Natural killer cell (primary cell): ENCODE data around the gene C16orf87. TPM values are rescaled to one million over a fixed set of nuclear protein-coding genes. Genes with fewer than 3 reads are reported as not detected.

ENCODE experiments used
- ATAC-seq, 3 donors: fragments of 150-1000 bp in 2 of 3; fragments of 200-7000 bp in 1 of 3; cut with Tn5 transposase; 1 replicate in 1 of 3; 2 replicates in 2 of 3; pipeline ENCODE4 v1.10.0; 2021; ENCODE audit warnings: mild to moderate bottlenecking in 2 of 3, moderate library complexity in 2 of 3
- DNase-seq, 2 donors: peaks; one replicate each; pipeline versions ENCODE4 v3.0.0 to v3.0.0-alpha.2; 2013 to 2021; ENCODE audit warnings: mixed read lengths in 1 of 2
- H3K27ac ChIP-seq: one replicate; pipeline ENCODE4 v1.5.1; 2013; ENCODE audit warnings: mild to moderate bottlenecking, low read length
- H3K27me3 ChIP-seq: one replicate; pipeline ENCODE4 v1.6.1; 2013; ENCODE audit warnings: low read length; ENCODE audit not compliant: control insufficient read depth, insufficient read depth
- H3K36me3 ChIP-seq: one replicate; pipeline ENCODE4 v1.6.1; 2013; ENCODE audit warnings: low read length; ENCODE audit not compliant: control insufficient read depth, insufficient read depth
- H3K4me1 ChIP-seq: one replicate; pipeline ENCODE4 v1.6.1; 2013; ENCODE audit warnings: low read length; ENCODE audit not compliant: control insufficient read depth, insufficient read depth
- H3K4me3 ChIP-seq: one replicate; pipeline ENCODE4 v1.5.1; 2013; ENCODE audit warnings: low read length
- H3K9me3 ChIP-seq: one replicate; pipeline ENCODE4 v1.6.1; 2013; ENCODE audit warnings: low read length; ENCODE audit not compliant: control insufficient read depth, insufficient read depth
- H3K27ac Mint-ChIP-seq, 2 donors: one replicate each; pipeline ENCODE4 v1.8.0; 2022; ENCODE audit warnings: mild to moderate bottlenecking in 2 of 2, mixed read lengths in 2 of 2, moderate library complexity in 1 of 2
- H3K27me3 Mint-ChIP-seq, 2 donors: one replicate each; pipeline ENCODE4 v1.8.0; 2022; ENCODE audit warnings: low read depth in 2 of 2, mixed read lengths in 2 of 2
- H3K36me3 Mint-ChIP-seq: one replicate; pipeline ENCODE4 v1.8.0; 2022; ENCODE audit warnings: mixed read lengths
- H3K4me1 Mint-ChIP-seq, 2 donors: one replicate each; pipeline ENCODE4 v1.8.0; 2022; ENCODE audit warnings: mixed read lengths in 2 of 2
- H3K4me3 Mint-ChIP-seq: one replicate; pipeline ENCODE4 v1.8.0; 2022; ENCODE audit warnings: mild to moderate bottlenecking, moderate library complexity, mixed read lengths
- H3K9me3 Mint-ChIP-seq, 2 donors: one replicate each; pipeline ENCODE4 v1.8.0; 2022; ENCODE audit warnings: mixed read lengths in 2 of 2
- CTCF ChIP-seq: fragments of 200-600 bp; IDR thresholded peaks from one replicate; pipeline ENCODE4 v1.8.0; 2022; ENCODE audit warnings: antibody characterized with exemption
- WGBS: methylation state at CpG from one replicate; pipeline ENCODE4 v1.1.7; 2013; ENCODE audit warnings: missing lambda C conversion rate; ENCODE audit not compliant: insufficient coverage; 5-methylcytosine and 5-hydroxymethylcytosine counted together
- intact Hi-C: fragments of 100-400 bp; cut with micrococcal nuclease; formaldehyde crosslinking; loops from one replicate; pipeline ENCODE4 v1.14.2; 2022
- total RNA-seq, 4 donors: library from RNA; stranded (reverse); fragments of 120-200 nt in 1 of 4; gene quantifications; one replicate each; pipeline versions ENCODE4 v1.2.3 to v1.2.4, GENCODE V29; 2013 to 2022

C16orf87 gene
- total RNA-seq, 3 donors from 2014 or later (not counting 1 experiment from before 2014, with no cell fraction given): 18.3 to 23.0 (median 18.8) TPM

- intact Hi-C loops: no loop called here
- Mint-ChIP-seq H3K9me3 (no peaks in the 10 kb centered on the region), H3K4me3 (no peak overlapping the region), H3K27ac (no peak overlapping the region), H3K27me3 (no peaks in the 10 kb centered on the region), H3K4me1 (no peaks in the 10 kb centered on the region), H3K36me3 (no peaks in the 10 kb centered on the region)
- 95% methylated on average over 7 of the region's 7 CpGs for WGBS
- ATAC-seq (no peak), DNase-seq (no peak)
- no peaks in the 10 kb centered on the region for H3K36me3 ChIP-seq
- H3K9me3 ChIP-seq: no peaks in the 10 kb centered on the region
- H3K4me3 ChIP-seq: no peak overlapping the region
- no peaks in the 10 kb centered on the region for H3K27me3 ChIP-seq
- H3K4me1 ChIP-seq: no peaks in the 10 kb centered on the region
- no peak overlapping the region for H3K27ac ChIP-seq
- TF ChIP-seq CTCF: no peak
Observed at GRCh38 chr16:46751381-46751780, 79.6 kb downstream of the C16orf87 start.

GRCh38 chr16:46748775-46749705 is 81.9 kb downstream of the C16orf87 start:
- no peaks in the 10 kb centered on the region for H3K27me3 Mint-ChIP-seq
- 56% methylated on average over 20 of the region's 20 CpGs for WGBS
- Histone ChIP-seq H3K4me3 (no peak overlapping the region), H3K4me1 (no peaks in the 10 kb centered on the region), H3K36me3 (no peaks in the 10 kb centered on the region), H3K9me3 (no peaks in the 10 kb centered on the region), H3K27ac (no peak overlapping the region), H3K27me3 (no peaks in the 10 kb centered on the region)
- H3K4me1 Mint-ChIP-seq: no peaks in the 10 kb centered on the region
- no peak for DNase-seq
- H3K9me3 Mint-ChIP-seq: no peaks in the 10 kb centered on the region
- intact Hi-C loops: no loop called here
- no peak for ATAC-seq
- no peak for TF ChIP-seq CTCF
- no peak overlapping the region for H3K27ac Mint-ChIP-seq
- no peak overlapping the region for H3K4me3 Mint-ChIP-seq
- no peaks in the 10 kb centered on the region for H3K36me3 Mint-ChIP-seq

- intact Hi-C loops: no loop called here
- Mint-ChIP-seq H3K4me3 (no peak within 1 kb of the TSS), H3K4me1 (peaks cover 0 to 5% of the 10 kb centered on the region in 2 donors), H3K36me3 (no peaks in the 10 kb centered on the region), H3K9me3 (no peaks in the 10 kb centered on the region), H3K27me3 (no peaks in the 10 kb centered on the region), H3K27ac (no peak within 1 kb of the TSS)
- Histone ChIP-seq H3K9me3 (no peaks in the 10 kb centered on the region), H3K4me3 (no peak within 1 kb of the TSS), H3K27me3 (no peaks in the 10 kb centered on the region), H3K36me3 (no peaks in the 10 kb centered on the region), H3K4me1 (peaks cover 3% of the 10 kb centered on the region), H3K27ac (no peak within 1 kb of the TSS)
- DNase-seq: no peak
- no peak for TF ChIP-seq CTCF
- ATAC-seq: peak in 1 of 3 donors; percentile 8
- WGBS: 80% methylated on average over 25 of the region's 25 CpGs
Observed at GRCh38 chr16:46747777-46748651, 83.0 kb downstream of the C16orf87 start, which contains the start of gene MYLK3. TSS of gene MYLK3 (minus strand) at chr16:46748344. CDS start at chr16:46748193, 151 bp downstream.
